Stimulated activated CD4-positive, alpha-beta T cell treated with anti-CD3 and anti-CD28 coated beads, Interleukin-4, amount 100 ng/mL, for 48 hours (primary cell): ENCODE measurements around the gene POFUT1.

Experiments
- DNase-seq, 2 donors: peaks; one replicate each; pipeline ENCODE4 v3.0.0-alpha.2; 2020; ENCODE audit warnings: low read depth in 2 of 2

Gene POFUT1

DNA sequence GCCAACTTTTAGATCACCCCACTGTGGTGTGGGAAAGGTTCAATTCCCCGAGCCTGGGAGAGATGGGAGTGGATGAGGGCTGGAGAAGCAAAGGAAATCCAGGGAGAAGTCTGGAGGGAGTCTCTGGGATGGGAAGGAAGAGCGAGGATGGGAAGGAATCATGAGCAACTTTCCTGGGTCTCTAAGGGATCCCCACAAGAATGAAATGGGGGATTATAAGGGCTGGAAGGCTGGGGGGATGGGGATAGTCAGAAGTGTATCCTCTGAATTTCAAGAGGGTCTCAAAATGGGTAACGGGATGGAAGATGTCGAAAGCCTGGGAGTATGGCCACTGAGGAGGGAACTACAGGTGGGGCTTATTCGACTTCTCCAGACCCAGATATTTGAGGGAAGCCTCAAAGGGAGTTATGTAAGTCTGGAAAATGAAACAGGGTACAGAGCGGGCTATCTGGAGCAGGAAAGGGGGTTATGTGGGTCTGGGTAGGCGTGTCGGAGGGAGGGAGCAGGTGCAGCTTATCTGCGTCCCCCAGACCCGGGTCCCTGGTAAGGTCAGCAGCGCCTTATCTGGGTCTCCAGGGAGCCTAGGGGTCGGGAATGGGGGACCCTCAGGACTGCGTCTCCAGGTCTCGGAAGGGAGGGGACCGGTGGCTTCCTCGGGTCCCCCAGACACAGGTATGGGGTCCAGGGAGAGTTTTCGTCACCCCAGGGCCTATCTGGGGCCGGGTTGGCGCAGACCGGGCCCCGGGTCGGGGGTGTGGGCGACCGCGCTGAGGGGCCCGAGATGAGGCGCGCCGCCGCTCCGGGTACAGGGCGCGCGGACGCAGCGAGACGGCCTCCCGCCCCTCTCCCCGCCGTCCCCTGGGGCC is 687 bp upstream of the POFUT1 start:
- DNase-seq = no peak

DNA sequence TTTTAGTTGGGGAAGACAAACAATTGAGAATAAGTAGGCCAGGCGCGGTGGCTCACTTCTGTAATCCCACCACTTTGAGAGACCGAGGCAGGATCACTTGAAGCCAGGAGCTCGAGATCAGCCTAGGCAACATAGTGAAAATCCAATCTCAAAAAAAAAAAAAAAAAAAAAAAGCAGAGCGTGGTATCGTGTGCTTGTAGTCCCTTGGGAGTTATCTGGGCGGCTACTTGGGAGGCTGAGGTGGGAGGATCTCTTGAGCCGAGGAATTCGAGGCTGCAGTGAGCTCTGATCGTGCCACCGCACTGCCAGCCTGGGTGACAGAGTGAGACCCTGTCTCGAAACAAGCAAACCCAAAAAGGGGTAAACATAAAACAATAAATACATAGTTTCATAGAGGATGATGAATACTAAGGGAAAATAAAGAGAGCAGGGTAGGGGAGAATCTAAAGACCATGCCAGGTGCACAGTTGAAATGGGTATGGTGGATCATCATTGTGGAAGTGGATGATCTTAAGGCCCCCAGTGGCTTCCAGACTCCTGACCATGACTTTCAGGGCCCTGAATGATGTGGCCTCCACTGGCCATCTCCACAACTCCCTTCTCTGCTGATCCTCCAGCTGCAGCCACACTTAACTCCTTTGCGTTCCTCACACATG is 947 bp downstream of the POFUT1 start:
- no peak for DNase-seq

DNA sequence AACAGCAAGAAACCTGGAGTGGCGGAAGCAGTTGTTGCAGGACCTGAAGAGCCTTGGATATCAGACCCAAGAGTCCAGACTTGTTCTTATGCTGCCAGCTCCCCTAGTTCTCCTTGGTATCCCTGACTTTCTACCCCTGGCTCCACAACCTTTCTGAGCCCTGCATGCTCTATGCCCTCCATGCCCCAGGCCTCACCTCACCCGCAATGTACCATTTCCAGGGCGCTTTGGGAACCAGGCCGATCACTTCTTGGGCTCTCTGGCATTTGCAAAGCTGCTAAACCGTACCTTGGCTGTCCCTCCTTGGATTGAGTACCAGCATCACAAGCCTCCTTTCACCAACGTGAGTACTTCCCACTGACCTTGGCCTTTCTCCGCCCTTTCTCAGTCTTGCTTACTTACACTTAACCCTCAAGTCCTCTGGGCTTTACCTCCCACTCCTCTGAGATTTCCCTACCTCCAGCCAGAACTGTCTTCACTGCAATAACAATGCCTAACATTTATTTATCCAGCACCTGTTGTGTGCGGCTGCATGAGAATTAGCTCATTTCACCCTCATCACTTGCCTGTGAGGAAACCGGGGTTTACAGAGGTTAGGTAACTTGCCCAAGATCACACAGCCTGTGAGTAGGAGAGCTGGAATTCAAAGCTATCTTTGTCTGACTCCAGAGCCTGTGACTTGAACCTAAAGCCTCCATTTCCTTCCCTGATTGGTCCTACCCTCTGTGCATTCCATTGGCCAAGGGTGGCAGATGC is 2.3 kb downstream of the POFUT1 start:
- DNase-seq = no peak

DNA sequence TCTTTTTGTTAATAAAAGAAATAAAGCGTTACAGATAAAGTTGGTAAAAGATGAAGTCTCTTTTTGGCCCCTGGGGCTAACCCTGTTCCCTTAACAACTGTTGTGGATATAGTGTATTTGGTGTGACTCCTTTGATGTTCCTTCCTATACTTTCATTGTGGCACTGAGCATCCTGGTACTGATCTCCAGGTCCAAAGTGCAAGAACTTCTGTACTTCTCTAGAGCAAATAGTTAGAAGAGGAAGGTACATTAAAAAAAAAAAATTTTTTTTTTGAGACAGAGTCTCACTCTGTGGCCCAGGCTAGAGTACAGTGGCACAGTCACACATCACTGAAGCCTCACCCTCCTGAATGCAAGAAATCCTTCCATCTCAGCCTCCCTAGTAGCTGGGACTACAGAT is 6.2 kb downstream of the POFUT1 start:
- DNase-seq = no peak

DNA sequence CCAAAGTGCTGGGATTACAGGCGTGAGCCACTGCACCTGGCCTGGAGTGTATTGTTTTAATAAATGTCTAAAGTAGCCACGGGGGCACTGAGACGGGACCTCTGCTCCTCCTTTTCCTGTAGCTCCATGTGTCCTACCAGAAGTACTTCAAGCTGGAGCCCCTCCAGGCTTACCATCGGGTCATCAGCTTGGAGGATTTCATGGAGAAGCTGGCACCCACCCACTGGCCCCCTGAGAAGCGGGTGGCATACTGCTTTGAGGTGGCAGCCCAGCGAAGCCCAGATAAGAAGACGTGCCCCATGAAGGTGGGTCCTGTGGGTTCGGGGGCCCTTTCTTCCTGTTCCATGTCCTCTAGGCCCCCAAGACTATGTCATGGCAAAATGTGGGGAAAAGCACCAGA is 7.5 kb downstream of the POFUT1 start:
- DNase-seq = no peak

DNA sequence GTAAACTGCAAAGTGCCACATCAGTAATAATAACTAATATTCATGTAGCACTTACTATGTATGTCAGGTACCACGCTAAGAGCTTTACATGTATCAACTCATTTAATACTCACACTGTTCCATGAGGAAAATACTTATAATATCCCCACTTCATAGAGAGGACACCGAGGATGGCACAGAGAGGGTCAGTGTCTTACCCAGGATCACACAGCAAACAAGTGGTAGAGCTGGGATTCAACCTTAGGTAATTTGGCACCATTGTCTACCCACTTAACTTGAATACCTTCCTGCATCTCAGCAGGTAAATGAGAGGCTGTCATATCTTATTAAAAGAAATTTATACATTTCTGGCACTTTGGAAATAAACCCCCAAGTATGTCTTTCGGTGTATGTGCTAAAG is 8.0 kb downstream of the POFUT1 start:
- DNase-seq = no peak

DNA sequence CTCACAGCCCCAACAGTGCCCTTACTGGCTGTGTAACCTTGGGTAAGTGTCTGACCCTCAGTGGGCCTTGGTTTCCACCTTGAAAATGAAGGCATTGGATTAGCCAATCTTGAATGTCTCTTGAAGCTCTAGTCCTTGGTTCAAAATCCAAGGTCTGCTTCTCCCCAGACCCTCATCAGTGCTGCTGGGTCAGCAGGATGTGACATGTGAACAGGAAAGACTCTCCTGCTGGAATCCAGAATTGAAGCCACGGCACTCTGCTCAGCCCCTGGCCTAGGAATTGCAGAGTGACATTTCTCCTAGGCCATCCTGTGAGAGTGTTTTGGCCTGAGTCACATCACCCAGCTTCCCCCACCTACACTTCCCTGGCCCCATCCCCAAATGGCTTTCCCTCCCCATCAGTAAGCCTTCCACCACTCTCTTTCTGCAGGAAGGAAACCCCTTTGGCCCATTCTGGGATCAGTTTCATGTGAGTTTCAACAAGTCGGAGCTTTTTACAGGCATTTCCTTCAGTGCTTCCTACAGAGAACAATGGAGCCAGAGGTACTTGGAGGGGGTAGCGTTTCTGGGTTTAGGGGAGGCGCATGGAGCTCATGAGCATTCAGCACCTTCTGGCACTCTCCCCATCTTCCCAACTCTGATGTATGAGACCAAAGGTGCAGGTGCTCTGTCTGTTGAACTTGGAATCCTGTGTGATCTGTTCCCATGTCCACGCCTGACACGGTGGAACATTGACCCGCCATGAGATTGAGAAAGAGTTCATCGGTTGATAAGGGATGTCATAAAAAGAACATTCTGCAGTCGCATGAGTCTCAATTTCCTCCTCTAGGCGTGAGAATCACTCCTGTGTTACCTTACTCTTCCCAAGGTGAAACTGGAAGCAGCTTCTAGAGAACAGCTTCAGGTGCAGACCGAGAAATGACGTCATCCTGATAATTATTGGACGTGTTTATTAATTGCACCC is 8.8 kb downstream of the POFUT1 start:
- DNase-seq = no peak

DNA sequence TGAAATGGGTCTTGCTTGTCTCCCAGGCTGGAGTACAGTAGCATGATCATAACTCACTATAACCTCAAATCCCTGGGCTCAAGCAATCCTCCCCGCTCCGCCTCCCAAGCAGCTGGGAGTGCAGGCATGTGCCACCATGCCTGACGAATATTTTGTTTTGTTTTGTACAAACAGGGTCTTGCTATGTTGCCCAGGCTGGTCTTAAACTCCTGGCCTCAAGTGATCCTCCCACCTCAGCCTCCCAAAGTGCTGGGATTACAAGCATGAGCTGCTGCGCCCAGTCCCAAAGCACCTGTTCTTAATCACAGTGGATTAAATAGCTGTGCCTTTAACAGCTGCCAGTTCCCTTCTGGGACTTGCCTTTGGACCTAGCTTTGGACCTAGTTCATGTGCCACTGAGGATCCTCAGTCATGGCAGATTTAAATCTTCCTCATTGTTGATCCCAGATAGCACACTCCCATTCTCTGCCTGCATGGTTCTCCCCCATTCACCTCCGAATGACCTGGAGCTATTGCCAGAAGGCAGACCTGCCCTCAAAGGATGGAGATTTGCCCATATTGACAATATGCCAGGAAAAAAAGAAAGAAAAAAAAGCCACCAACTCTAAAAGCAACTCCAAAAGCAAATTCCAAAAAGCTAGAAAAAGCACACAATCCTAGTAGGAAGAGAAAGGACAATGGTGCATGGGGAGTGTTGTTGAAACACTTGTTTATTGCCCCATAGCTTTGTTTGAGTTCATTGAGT is 10.6 kb downstream of the POFUT1 start:
- DNase-seq = no peak

DNA sequence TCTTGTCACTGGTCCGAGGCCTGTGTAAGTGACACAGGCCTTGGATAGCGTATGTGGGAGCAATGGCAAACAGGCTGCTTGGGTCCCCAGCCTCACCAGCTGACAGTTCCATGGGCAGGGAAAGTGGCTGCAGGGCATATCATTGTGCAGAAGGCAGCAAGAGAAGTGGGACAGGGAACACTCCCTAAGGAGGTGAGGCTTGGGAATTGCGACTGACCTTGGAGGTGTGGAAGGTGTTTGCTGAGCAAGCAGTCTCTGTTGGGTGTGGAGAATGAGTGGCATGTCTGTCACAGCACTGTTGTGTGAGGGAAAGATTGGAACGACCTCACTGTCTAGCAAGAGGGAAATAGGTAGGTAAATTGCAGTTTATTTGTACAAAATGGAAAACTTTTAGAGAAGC is 16.8 kb downstream of the POFUT1 start:
- no peak for DNase-seq

DNA sequence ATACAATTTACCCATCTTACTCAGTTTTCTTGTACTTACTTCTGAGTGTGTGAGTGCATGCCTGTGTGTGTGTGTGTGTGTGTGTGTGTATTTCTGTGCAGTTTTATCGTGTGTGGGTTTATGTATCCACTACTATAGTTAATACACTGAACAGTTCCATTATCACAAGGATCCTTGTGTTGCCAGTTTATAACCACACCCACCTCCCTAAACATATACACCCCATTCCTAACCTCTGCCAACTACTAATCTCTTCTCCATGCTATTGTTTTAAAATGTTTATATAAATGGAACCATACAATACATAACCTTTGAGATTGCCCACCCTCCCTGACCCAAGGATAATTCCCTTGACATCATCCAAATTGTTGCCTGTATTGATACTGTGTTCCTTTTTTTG is 18.7 kb downstream of the POFUT1 start:
- no peak for DNase-seq

DNA sequence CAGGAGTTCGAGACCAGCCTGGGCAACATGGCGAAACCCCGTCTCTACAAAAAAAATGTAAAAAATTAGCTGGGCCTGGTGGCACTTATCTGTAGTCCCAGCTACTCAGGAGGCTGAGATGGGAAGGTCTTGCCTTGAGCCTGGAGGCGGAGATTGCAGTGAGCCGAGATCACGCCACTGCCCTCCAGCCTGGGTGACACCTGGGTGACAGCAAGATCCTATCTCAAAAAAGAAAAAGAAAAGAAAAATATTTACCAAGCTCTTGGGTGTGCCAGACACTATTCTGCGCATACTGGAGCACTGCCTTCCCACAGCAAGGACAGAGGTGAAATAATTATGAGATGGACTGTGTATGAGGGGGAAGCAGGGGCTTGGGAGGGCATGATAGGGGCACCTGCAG is 19.6 kb downstream of the POFUT1 start:
- DNase-seq = no peak

DNA sequence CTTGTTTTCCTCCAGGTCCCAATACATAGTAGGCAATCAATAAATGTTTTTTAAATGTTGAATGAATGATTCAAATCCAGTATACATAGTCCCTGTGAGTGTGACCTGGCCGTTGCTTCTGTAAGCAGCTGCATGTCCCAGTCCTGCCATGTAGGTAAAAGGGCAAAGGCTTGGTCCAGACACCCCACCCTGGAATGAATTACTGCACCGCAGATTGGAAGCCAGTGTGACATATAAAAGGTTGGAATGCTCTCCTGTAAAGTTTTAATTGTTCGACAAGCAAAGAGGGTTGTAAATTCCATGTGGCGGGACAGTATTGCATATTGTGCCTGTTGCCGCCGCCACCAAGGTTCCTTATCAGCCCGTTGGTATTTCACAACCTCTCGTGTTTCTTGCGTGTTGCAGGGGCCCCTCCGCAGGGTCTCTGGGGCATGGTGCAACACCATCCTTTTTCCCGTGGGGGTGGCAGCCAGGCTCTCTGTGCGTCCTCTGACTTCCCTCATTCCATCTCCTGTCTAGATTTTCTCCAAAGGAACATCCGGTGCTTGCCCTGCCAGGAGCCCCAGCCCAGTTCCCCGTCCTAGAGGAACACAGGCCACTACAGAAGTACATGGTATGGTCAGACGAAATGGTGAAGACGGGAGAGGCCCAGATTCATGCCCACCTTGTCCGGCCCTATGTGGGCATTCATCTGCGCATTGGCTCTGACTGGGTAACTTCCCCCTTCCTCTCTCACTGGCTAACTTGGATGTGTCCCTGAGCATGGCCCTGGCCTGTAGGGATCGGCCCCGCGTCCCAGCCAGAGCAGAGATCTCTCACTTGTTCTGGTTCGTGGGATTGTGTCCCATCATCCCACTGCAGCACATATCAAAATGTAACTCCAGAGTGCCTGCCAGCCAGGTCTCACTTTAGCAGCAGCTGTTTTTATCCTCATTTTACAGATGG is 20.3 kb downstream of the POFUT1 start:
- DNase-seq = no peak

DNA sequence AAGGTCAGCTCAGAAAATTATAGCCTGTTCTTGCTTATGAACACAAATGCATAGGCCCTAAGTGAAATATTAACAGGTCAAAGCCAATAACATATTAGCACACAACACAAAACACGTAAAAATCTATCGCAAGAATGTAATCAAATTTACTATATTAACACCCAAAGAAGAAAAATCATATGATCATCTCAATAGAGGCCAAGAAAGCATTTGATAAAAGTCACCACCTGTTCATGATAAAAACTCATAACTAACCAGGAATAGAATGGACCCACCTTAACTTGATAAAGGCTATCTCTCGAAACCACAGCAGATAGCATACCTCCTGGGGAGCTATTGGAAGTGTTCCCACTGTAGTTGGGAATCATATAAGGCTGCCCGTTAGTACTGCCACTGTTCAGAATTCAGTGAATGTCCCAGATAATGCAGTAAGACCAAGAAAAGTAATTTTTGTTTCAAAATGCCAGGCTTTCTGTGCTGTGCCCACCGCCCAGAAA is 21.6 kb downstream of the POFUT1 start:
- DNase-seq = no peak

DNA sequence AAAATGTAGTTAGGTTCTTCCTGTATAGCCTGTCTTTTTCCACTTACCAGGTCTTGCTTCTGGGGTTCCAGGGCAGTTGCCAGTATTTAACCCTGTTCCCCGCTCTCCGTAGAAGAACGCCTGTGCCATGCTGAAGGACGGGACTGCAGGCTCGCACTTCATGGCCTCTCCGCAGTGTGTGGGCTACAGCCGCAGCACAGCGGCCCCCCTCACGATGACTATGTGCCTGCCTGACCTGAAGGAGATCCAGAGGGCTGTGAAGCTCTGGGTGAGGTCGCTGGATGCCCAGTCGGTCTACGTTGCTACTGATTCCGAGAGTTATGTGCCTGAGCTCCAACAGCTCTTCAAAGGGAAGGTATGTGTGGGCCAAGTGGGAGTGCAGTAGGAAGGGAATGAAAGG is 23.0 kb downstream of the POFUT1 start:
- no peak for DNase-seq

DNA sequence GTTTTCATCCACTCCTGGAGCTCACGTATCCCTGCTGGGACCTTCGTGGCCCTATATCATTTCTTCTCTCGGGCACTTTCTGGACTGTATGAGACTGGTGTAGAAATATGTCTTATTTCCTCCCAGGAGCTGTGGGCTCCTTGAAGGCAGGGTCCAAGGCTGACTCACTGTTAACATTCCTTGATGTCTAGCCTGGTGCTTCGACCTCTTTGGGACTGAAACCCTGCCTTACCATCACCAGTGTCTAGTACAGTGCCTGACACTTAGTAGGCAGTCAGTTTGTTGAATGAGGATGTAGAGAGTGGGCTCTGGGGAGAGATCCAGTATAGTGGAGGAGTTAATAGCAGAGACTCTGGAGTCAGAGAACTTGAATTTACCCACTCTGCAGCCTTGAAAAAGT is 23.6 kb downstream of the POFUT1 start:
- no peak for DNase-seq

DNA sequence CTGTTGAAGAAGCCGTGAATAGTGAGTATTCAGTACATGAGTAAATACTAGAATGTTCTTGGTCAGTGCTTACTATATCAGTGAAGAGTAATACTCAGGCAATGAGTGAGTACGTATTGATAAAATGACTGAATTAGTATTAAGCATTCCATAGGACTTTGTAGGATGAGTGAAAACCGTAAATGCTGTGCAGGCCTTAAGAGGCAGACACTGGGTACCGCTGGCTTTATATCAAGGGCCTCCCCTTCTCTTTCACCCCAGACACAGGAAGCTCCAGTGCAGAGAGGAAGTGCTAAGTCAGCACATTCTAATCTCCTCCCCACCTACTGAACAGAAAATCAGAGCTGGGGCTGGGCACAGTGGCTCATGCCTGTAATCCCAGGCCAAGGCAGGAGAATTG is 24.2 kb downstream of the POFUT1 start:
- DNase-seq = peak in 1 of 2 donors; percentile 48

DNA sequence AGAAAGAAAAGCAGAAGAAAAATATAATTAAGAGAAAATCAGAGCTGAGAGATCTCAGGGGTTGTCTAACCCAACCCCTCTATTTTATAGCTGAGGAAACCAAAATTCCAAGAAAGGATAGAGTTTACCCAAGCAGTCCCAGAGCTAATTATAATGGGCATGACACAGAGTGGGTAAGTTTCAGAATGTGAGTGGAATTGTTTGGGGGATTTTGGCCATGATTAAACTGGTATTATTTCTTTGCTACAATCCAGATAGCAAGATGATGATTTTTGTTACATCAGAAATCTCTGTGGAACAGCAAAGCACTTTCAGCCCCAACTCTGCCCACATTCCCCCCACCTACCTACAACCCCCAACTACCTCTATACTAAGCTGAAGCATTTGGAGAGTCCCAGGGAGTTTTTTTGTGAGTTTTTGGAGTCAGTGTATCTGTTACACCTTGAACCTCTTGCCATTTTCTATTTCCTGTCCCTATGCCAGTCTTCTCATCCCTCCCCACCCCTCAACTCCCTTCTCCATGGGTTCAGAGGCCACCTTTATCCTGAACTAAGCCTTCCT is 24.7 kb downstream of the POFUT1 start:
- peak in 1 of 2 donors; percentile 17 for DNase-seq

DNA sequence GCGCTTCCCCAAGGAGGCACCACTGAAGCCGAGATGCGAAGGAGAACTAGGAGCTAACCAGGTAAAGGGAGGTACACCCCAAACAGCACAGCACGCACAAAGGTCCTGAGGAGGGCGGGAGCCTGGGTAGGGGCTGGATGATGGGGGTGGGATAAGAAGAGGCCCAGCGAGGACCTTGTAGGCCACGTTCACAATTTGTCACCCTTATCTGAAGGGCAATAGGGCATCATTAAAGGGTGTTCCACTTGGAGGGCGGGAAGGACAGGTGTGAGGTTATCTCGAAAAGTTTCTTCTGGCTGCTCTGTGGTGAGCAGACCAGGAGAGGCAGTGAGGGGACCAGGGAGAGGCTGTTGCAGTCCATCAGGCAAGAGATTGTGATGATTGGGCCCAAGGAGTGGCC is 25.6 kb downstream of the POFUT1 start:
- no peak for DNase-seq

DNA sequence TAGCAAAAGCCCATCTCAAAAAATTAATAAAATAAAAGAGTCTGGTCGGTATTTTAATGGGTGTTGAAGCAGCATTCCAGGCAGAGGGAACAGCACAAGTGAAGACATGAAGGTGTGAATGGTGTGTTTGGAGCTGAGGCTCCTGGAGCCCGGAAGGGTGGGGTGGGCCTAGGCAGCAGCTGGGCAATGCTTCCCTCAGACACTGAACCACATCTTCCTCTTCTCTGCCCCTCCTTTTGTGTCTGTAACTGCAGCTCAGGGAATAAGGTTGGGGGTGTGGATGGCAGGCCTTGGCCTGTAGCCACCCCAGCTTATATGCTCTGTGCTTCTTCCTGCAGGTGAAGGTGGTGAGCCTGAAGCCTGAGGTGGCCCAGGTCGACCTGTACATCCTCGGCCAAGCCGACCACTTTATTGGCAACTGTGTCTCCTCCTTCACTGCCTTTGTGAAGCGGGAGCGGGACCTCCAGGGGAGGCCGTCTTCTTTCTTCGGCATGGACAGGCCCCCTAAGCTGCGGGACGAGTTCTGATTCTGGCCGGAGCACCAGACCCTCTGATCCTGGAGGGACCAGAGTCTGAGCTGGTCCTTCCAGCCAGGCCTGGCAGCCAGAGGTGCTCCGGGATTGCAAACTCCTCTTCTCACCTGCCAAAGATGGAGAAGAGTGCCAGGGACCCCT is 26.6 kb downstream of the POFUT1 start:
- DNase-seq = no peak
